Testis (tissue), 3 donors: ENCODE measurements around the gene DLX4. TPM values are rescaled to one million over a fixed set of nuclear protein-coding genes. Genes with fewer than 3 reads are reported as not detected.

Experiments used
- DNase-seq: peaks from one replicate; pipeline ENCODE4 v3.0.0-alpha.2; 2019
- H3K27ac ChIP-seq, 2 donors: fragments of 200-600 bp; sonication (generic); one replicate each; pipeline ENCODE4 v1.5.1; 2019
- H3K27me3 ChIP-seq: fragments of 200-600 bp; sonication (generic); one replicate; pipeline ENCODE4 v1.5.1; 2019
- H3K36me3 ChIP-seq: fragments of 200-600 bp; sonication (generic); one replicate; pipeline ENCODE4 v1.5.1; 2017; ENCODE audit warnings: low read depth; ENCODE audit errors: missing control alignments
- H3K4me1 ChIP-seq: fragments of 200-600 bp; sonication (generic); one replicate; pipeline ENCODE4 v1.5.1; 2019
- H3K4me3 ChIP-seq, 2 donors: fragments of 200-600 bp; sonication (generic); one replicate each; pipeline ENCODE4 v1.5.1; 2017 to 2019
- H3K9me3 ChIP-seq: fragments of 200-600 bp; sonication (generic); one replicate; pipeline ENCODE4 v1.5.1; 2017
- CTCF ChIP-seq, 3 experiments: fragments of 450-650 bp in 2 of 3; fragments of 200-600 bp in 1 of 3; sonication (generic) in 1 of 3; IDR thresholded peaks; one replicate each; pipeline ENCODE4 v1.5.1; 2016 to 2019; ENCODE audit warnings: antibody characterized with exemption in 3 of 3, mild to moderate bottlenecking in 2 of 3, moderate library complexity in 1 of 3
- POLR2A ChIP-seq: fragments of 450-650 bp; IDR thresholded peaks from one replicate; pipeline ENCODE4 v1.6.1; 2017; ENCODE audit warnings: antibody characterized with exemption, mild to moderate bottlenecking, moderate library complexity
- WGBS, 2 donors: methylation state at CpG; one replicate each; pipeline ENCODE4 v1.1.5; 2018; 5-methylcytosine and 5-hydroxymethylcytosine counted together
- intact Hi-C: fragments of 100-400 bp; cut with DNase I; formaldehyde crosslinking; loops from one replicate; pipeline ENCODE4 v1.15.1; 2023; ENCODE audit warnings: low total_unique reads
- polyA plus RNA-seq: library from polyadenylated mRNA; stranded (reverse); fragments of 350-450 nt; fragmentation: Illumina TruSeq; extraction: RNeasy Lipid Tissue Mini Kit (QIAGEN cat#74804); gene quantifications from one replicate; pipeline ENCODE4 v1.2.3, GENCODE V29; 2014; ENCODE audit warnings: low read depth, low replicate concordance; ENCODE audit not compliant: insufficient read depth
- total RNA-seq, 2 donors: library from RNA; depleted of rRNA; stranded (reverse); fragments of >200 nt; gene quantifications; one replicate each; pipeline ENCODE4 v1.2.3, GENCODE V29; 2016

The DLX4 gene
- total and polyA plus RNA-seq, 3 donors from 2014 or later = 0.30 to 1.2 (median 0.37) TPM

GRCh38 chr17:49962599-49963308 is 6.2 kb upstream of the DLX4 start:
- intact Hi-C loops = no loop called here
- TF ChIP-seq POLR2A (no peak), CTCF (IDR thresholded peaks at IDR 0.05) (no peak)
- H3K27ac ChIP-seq = no peak overlapping the region
- H3K36me3 ChIP-seq = no peaks in the 10 kb centered on the region
- H3K27me3 ChIP-seq = peaks cover 19% of the 10 kb centered on the region
- H3K9me3 ChIP-seq = no peaks in the 10 kb centered on the region
- no peak overlapping the region for H3K4me3 ChIP-seq
- 16 to 25% methylated on average over 11 of the region's 11 CpGs for WGBS, 2 donors
- H3K4me1 ChIP-seq = peaks cover 11% of the 10 kb centered on the region
- no peak for DNase-seq

GRCh38 chr17:49963309-49963625 is 5.7 kb upstream of the DLX4 start:
- no peak for DNase-seq
- Histone ChIP-seq H3K9me3 (no peaks in the 10 kb centered on the region), H3K27ac (no peak overlapping the region), H3K4me1 (peaks cover 11% of the 10 kb centered on the region), H3K4me3 (no peak overlapping the region), H3K27me3 (peaks cover 19% of the 10 kb centered on the region), H3K36me3 (no peaks in the 10 kb centered on the region)
- intact Hi-C loops = no loop called here
- no peak for TF ChIP-seq CTCF (IDR thresholded peaks at IDR 0.05)
- no peak for TF ChIP-seq POLR2A
- WGBS, 2 donors = 25 to 39% methylated on average over 4 of the region's 4 CpGs

- Histone ChIP-seq H3K36me3 (no peaks in the 10 kb centered on the region), H3K4me1 (peaks cover 13% of the 10 kb centered on the region), H3K27ac (no peak overlapping the region), H3K9me3 (no peaks in the 10 kb centered on the region), H3K4me3 (no peak overlapping the region), H3K27me3 (peaks cover 19% of the 10 kb centered on the region)
- TF ChIP-seq POLR2A (no peak), CTCF (IDR thresholded peaks at IDR 0.05) (no peak)
- 7% methylated on average over 49 to 52 of the region's 52 CpGs for WGBS, 2 donors
- intact Hi-C loops = no loop called here
- no peak for DNase-seq
Observed at GRCh38 chr17:49963626-49964302, 5.2 kb upstream of the DLX4 start.

- Histone ChIP-seq H3K27me3 (peaks cover 19% of the 10 kb centered on the region), H3K4me3 (no peak overlapping the region), H3K36me3 (no peaks in the 10 kb centered on the region), H3K9me3 (no peaks in the 10 kb centered on the region), H3K27ac (no peak overlapping the region), H3K4me1 (peaks cover 18% of the 10 kb centered on the region)
- no peak for DNase-seq
- 8 to 9% methylated on average over 18 of the region's 18 CpGs for WGBS, 2 donors
- intact Hi-C loops = no loop called here
- TF ChIP-seq POLR2A (no peak), CTCF (IDR thresholded peaks at IDR 0.05) (no peak)
Observed at GRCh38 chr17:49964303-49964768, 4.7 kb upstream of the DLX4 start.
